ENCODE data around the gene GIGYF2. TPM values are rescaled to one million over a fixed set of nuclear protein-coding genes. Genes with fewer than 3 reads are reported as not detected.

GIGYF2 gene
- total RNA-seq, 1 donor from 2014 or later, result 70.5 TPM

- DNase-seq (no peak), ATAC-seq (no peak)
- Histone ChIP-seq H3K36me3 (peaks cover 49% of the 10 kb centered on the region), H3K4me3 (no peak overlapping the region), H3K27ac (no peak overlapping the region), H3K27me3 (no peaks in the 10 kb centered on the region), H3K4me1 (no peaks in the 10 kb centered on the region), H3K9me3 (no peaks in the 10 kb centered on the region)
- no peak for TF ChIP-seq CTCF (IDR thresholded peaks at IDR 0.05)
- intact Hi-C loops (cut with DNase I), result no loop called here
Measured at GRCh38 chr2:232859385-232859916, 162.3 kb downstream of the GIGYF2 start.

- Histone ChIP-seq H3K36me3 (peaks cover 45% of the 10 kb centered on the region), H3K27ac (no peak overlapping the region), H3K4me1 (no peaks in the 10 kb centered on the region), H3K4me3 (no peak overlapping the region), H3K27me3 (no peaks in the 10 kb centered on the region), H3K9me3 (no peaks in the 10 kb centered on the region)
- intact Hi-C loops (cut with DNase I), result no loop called here
- ATAC-seq, result no peak
- DNase-seq, result no peak
- TF ChIP-seq CTCF (IDR thresholded peaks at IDR 0.05), result no peak
Measured at GRCh38 chr2:232860593-232861241, 163.6 kb downstream of the GIGYF2 start.

- Histone ChIP-seq H3K4me3 (no peak overlapping the region), H3K9me3 (no peaks in the 10 kb centered on the region), H3K27me3 (no peaks in the 10 kb centered on the region), H3K27ac (no peak overlapping the region), H3K36me3 (peaks cover 39% of the 10 kb centered on the region), H3K4me1 (no peaks in the 10 kb centered on the region)
- intact Hi-C loops (cut with DNase I), result no loop called here
- no peak for TF ChIP-seq CTCF (IDR thresholded peaks at IDR 0.05)
- ATAC-seq (no peak), DNase-seq (no peak)
Measured at GRCh38 chr2:232861353-232861752, 164.2 kb downstream of the GIGYF2 start.

GRCh38 chr2:232863996-232864395 lies 166.9 kb downstream of the GIGYF2 start:
- Histone ChIP-seq H3K27me3 (no peaks in the 10 kb centered on the region), H3K9me3 (no peaks in the 10 kb centered on the region), H3K4me3 (no peak overlapping the region), H3K36me3 (peaks cover 14% of the 10 kb centered on the region), H3K4me1 (no peaks in the 10 kb centered on the region), H3K27ac (no peak overlapping the region)
- ATAC-seq (no peak), DNase-seq (no peak)
- no peak for TF ChIP-seq CTCF (IDR thresholded peaks at IDR 0.05)
- intact Hi-C loops (cut with DNase I), result no loop called here

GRCh38 chr2:232865165-232865564 lies 168.0 kb downstream of the GIGYF2 start:
- no peaks in the 10 kb centered on the region for H3K4me1 ChIP-seq
- DNase-seq (no peak), ATAC-seq (no peak)
- no peak overlapping the region for H3K4me3 ChIP-seq
- peaks cover 8% of the 10 kb centered on the region for H3K36me3 ChIP-seq
- intact Hi-C loops (cut with DNase I), result no loop called here
- H3K9me3 ChIP-seq, result no peaks in the 10 kb centered on the region
- H3K27ac ChIP-seq, result no peak overlapping the region
- no peak for TF ChIP-seq CTCF (IDR thresholded peaks at IDR 0.05)
- no peaks in the 10 kb centered on the region for H3K27me3 ChIP-seq
